MCF 10A (cell line): Measurements from ENCODE around the gene ZFP36L2. TPM values are rescaled to one million over a fixed set of nuclear protein-coding genes. Genes with fewer than 3 reads are reported as not detected.

Experiments used
- BruUV-seq: library from RNA; stranded (reverse); fragments of 400-500 nt; replicated peaks from 2 replicates; lab custom pipeline; 2021; lab: Mats Ljungman, UMichigan
- CTCF ChIA-PET: fragments of 300-600 bp; sonication (Branson Sonifier 250); formaldehyde crosslinking; extraction: SDS; loops from one replicate; lab custom pipeline; 2021; ENCODE audit warnings: antibody characterized with exemption, inconsistent platforms; lab: Yijun Ruan, JAX
- POLR2A ChIA-PET: fragments of 300-600, 350-650 bp; sonication (Branson Sonifier 250); formaldehyde crosslinking; extraction: SDS; loops from one replicate; lab custom pipeline; 2020; ENCODE audit warnings: antibody characterized with exemption, inconsistent platforms; lab: Yijun Ruan, JAX
- DNase-seq: peaks from one replicate; pipeline ENCODE4 v3.0.0-alpha.2; 2018; ENCODE audit not compliant: unreplicated experiment
- H3K27ac Mint-ChIP-seq: one replicate; pipeline ENCODE4 v1.8.0; 2022; ENCODE audit warnings: mild to moderate bottlenecking, low read depth, mixed read lengths; ENCODE audit not compliant: unreplicated experiment
- H3K27me3 Mint-ChIP-seq: one replicate; pipeline ENCODE4 v1.8.0; 2022; ENCODE audit warnings: mixed read lengths; ENCODE audit not compliant: insufficient read depth, unreplicated experiment
- H3K36me3 Mint-ChIP-seq: one replicate; pipeline ENCODE4 v1.8.0; 2022; ENCODE audit warnings: mild to moderate bottlenecking, moderate library complexity, mixed read lengths; ENCODE audit not compliant: insufficient read depth, unreplicated experiment
- H3K4me1 Mint-ChIP-seq: one replicate; pipeline ENCODE4 v1.8.0; 2022; ENCODE audit warnings: mixed read lengths; ENCODE audit not compliant: insufficient read depth, unreplicated experiment
- H3K4me3 Mint-ChIP-seq: one replicate; pipeline ENCODE4 v1.8.0; 2022; ENCODE audit warnings: mild to moderate bottlenecking, moderate library complexity, mixed read lengths; ENCODE audit not compliant: unreplicated experiment
- H3K9me3 Mint-ChIP-seq: one replicate; pipeline ENCODE4 v1.8.0; 2022; ENCODE audit warnings: mixed read lengths; ENCODE audit not compliant: unreplicated experiment
- intact Hi-C: fragments of 100-400 bp; cut with micrococcal nuclease; formaldehyde crosslinking; loops from 2 replicates; pipeline ENCODE4 v1.14.1; 2022
- total RNA-seq: library from RNA; stranded (reverse); gene quantifications from 2 replicates; pipeline ENCODE4 v1.2.3, GENCODE V29; 2022
- TF ChIP-seq, protein P1 (sequence below): fragments of 200-600 bp; IDR thresholded peaks from one replicate; pipeline ENCODE4 v1.8.0; 2022; ENCODE audit warnings: antibody characterized with exemption, mild to moderate bottlenecking; ENCODE audit not compliant: unreplicated experiment

Gene ZFP36L2
- total RNA-seq, 1 experiment from 2014 or later = 162 TPM

- intact Hi-C loops = no loop called here
- POLR2A ChIA-PET = interaction anchor here (0.8 kb wide), 1 partner anchor 13 kb away, joined by 5 read pairs; no protein-coding TSS in a partner anchor
- peaks cover 9% of the 10 kb centered on the region for H3K4me1 Mint-ChIP-seq
- H3K9me3 Mint-ChIP-seq = no peaks in the 10 kb centered on the region
- BruUV-seq = no TSS peak
- H3K27me3 Mint-ChIP-seq = no peaks in the 10 kb centered on the region
- TF ChIP-seq, protein P1, sequence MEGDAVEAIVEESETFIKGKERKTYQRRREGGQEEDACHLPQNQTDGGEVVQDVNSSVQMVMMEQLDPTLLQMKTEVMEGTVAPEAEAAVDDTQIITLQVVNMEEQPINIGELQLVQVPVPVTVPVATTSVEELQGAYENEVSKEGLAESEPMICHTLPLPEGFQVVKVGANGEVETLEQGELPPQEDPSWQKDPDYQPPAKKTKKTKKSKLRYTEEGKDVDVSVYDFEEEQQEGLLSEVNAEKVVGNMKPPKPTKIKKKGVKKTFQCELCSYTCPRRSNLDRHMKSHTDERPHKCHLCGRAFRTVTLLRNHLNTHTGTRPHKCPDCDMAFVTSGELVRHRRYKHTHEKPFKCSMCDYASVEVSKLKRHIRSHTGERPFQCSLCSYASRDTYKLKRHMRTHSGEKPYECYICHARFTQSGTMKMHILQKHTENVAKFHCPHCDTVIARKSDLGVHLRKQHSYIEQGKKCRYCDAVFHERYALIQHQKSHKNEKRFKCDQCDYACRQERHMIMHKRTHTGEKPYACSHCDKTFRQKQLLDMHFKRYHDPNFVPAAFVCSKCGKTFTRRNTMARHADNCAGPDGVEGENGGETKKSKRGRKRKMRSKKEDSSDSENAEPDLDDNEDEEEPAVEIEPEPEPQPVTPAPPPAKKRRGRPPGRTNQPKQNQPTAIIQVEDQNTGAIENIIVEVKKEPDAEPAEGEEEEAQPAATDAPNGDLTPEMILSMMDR = no peak
- CTCF ChIA-PET = interaction anchor here (0.9 to 1.1 kb wide), 2 partner anchors 12 to 266 kb away, joined by 3 to 7 read pairs; no protein-coding TSS in a partner anchor
- DNase-seq = no peak
- peaks cover 19% of the 10 kb centered on the region for H3K36me3 Mint-ChIP-seq
- no peak overlapping the region for H3K27ac Mint-ChIP-seq
- H3K4me3 Mint-ChIP-seq = no peak overlapping the region
Observed at GRCh38 chr2:43240766-43241150, 14.4 kb upstream of the ZFP36L2 start.

DNA sequence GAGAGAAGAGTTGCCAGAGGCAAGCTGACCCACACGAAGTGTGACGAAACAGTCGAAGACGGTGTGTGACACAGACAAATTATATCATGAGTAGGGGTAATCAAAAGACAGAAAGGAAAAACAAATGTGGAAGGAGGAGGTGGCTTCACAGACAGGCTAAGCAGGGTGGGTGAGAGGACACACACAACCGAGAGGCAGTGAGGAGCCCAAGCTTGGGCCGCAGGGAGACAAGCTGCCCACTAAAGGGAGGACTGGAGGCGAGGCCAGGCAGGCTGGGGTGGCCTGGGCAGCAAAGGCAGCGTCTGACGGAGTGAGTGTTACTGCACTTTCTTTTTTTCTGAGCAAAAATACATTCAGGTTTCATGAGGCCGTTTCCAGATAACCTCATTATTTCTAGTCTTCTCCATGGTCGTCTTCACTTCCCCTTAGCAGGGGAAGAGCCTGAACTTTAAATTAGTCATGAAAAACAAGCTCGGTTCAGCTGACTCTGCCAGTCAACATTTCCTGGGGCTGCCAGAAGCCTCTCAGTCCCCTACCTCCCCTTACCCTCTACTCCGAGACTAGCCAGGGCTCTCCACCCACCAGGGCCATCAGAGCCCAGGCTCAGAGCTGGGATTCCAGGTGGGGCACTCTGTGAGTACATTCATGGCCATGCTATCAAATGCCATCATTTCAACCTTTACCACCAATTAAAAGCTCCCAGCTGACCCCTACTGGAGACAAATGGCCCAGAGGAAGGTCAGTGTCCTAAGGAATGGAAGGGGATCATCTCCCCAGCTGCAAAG, 13.8 kb upstream of the ZFP36L2 start:
- no peaks in the 10 kb centered on the region for H3K27me3 Mint-ChIP-seq
- intact Hi-C loops = no loop called here
- H3K27ac Mint-ChIP-seq = peak overlapping the region; percentile 3
- TF ChIP-seq, protein P1 = no peak
- H3K36me3 Mint-ChIP-seq = peaks cover 20% of the 10 kb centered on the region
- BruUV-seq = no TSS peak
- H3K4me3 Mint-ChIP-seq = no peak overlapping the region
- H3K4me1 Mint-ChIP-seq = peaks cover 9% of the 10 kb centered on the region
- no peaks in the 10 kb centered on the region for H3K9me3 Mint-ChIP-seq
- peak; percentile 14 for DNase-seq
- ChIA-PET CTCF (interaction anchor here (0.7 to 1.1 kb wide), 3 partner anchors 10 to 266 kb away, joined by 3 to 7 read pairs (median 4); no protein-coding TSS in a partner anchor), POLR2A (interaction anchor here (0.8 kb wide), 1 partner anchor 12 kb away, joined by 5 read pairs; no protein-coding TSS in a partner anchor)

GRCh38 chr2:43238813-43239212, 12.4 kb upstream of the ZFP36L2 start:
- H3K4me3 Mint-ChIP-seq = no peak overlapping the region
- TF ChIP-seq, protein P1 = no peak
- CTCF ChIA-PET = interaction anchor here (0.6 to 1.1 kb wide), 3 partner anchors 10 to 241 kb away, joined by 3 to 7 read pairs (median 3); no protein-coding TSS in a partner anchor
- POLR2A ChIA-PET = no interaction called here
- BruUV-seq = no TSS peak
- DNase-seq = no peak
- H3K27me3 Mint-ChIP-seq = no peaks in the 10 kb centered on the region
- H3K36me3 Mint-ChIP-seq = peaks cover 14% of the 10 kb centered on the region
- intact Hi-C loops = no loop called here
- peaks cover 9% of the 10 kb centered on the region for H3K4me1 Mint-ChIP-seq
- H3K27ac Mint-ChIP-seq = no peak overlapping the region
- no peaks in the 10 kb centered on the region for H3K9me3 Mint-ChIP-seq

GRCh38 chr2:43238176-43238575, 11.8 kb upstream of the ZFP36L2 start:
- Mint-ChIP-seq H3K27ac (no peak overlapping the region), H3K36me3 (peaks cover 14% of the 10 kb centered on the region), H3K9me3 (no peaks in the 10 kb centered on the region), H3K4me1 (peaks cover 9% of the 10 kb centered on the region), H3K27me3 (no peaks in the 10 kb centered on the region), H3K4me3 (no peak overlapping the region)
- intact Hi-C loops = no loop called here
- no peak for DNase-seq
- ChIA-PET POLR2A (no interaction called here), CTCF (interaction anchor here (0.9 kb wide), 1 partner anchor 9 kb away, joined by 3 read pairs; no protein-coding TSS in a partner anchor)
- no TSS peak for BruUV-seq
- TF ChIP-seq, protein P1 = no peak
